A549 (cell line): Measurements from ENCODE around the gene CRYGA. TPM values are rescaled to one million over a fixed set of nuclear protein-coding genes. Genes with fewer than 3 reads are reported as not detected.

Experiments used
- ATAC-seq, 2 experiments: fragments of 200-7000 bp in 1 of 2; fragments of >200 bp in 1 of 2; cut with Nextera tagmentation in 1 of 2; cut with Tn5 transposase in 1 of 2; 3 replicates each; pipeline versions ENCODE4 v1.8.0 to v1.9.1; 2018 to 2020; ENCODE audit warnings: mild to moderate bottlenecking in 1 of 2, moderate library complexity in 1 of 2
- CTCF ChIA-PET: fragments of 300-600 bp; sonication (Branson Sonifier 250); formaldehyde crosslinking; extraction: SDS; loops from one replicate; lab custom pipeline; 2021; ENCODE audit warnings: antibody characterized with exemption, inconsistent platforms; lab: Yijun Ruan, JAX
- POLR2A ChIA-PET: fragments of 350-600 bp; formaldehyde crosslinking; extraction: SDS; loops from one replicate; lab custom pipeline; 2021; ENCODE audit warnings: antibody characterized with exemption, inconsistent platforms; lab: Yijun Ruan, JAX
- DNase-seq, 2 experiments: peaks; one replicate each; pipeline versions ENCODE4 v3.0.0 to v3.0.0-alpha.2; 2011 to 2016; ENCODE audit warnings: low read depth in 1 of 2, low spot score in 1 of 2
- FAIRE-seq: peaks from 2 replicates; lab custom pipeline; 2011; peaks lifted over from hg19 to GRCh38; lab: Jason Lieb, UNC
- H3K27ac ChIP-seq, 2 experiments: fragments of >200 bp; sonication (Bioruptor Twin); formaldehyde crosslinking; 3 replicates each; pipeline ENCODE4 v1.5.1; 2016 to 2017
- H3K4me1 ChIP-seq: fragments of >200 bp; sonication (Bioruptor Twin); formaldehyde crosslinking; 3 replicates; pipeline ENCODE4 v1.6.1; 2016
- H3K4me2 ChIP-seq: fragments of >200 bp; sonication (Bioruptor Twin); formaldehyde crosslinking; 3 replicates; pipeline ENCODE4 v1.6.1; 2016
- H3K4me3 ChIP-seq: fragments of >200 bp; sonication (Bioruptor Twin); formaldehyde crosslinking; 3 replicates; pipeline ENCODE4 v1.5.1; 2016
- H3K9me3 ChIP-seq: fragments of >200 bp; sonication (Bioruptor Twin); formaldehyde crosslinking; 3 replicates; pipeline ENCODE4 v1.6.1; 2016
- BHLHE40 ChIP-seq: IDR thresholded peaks from 2 replicates; pipeline ENCODE4 v1.6.1; 2012; ENCODE audit warnings: low read depth, low read length, inconsistent platforms
- CBX2 ChIP-seq: fragments of 200-600 bp; sonication (generic); IDR thresholded peaks from 2 replicates; pipeline ENCODE4 v1.6.1; 2016; ENCODE audit warnings: low read depth, mild to moderate bottlenecking, borderline replicate concordance
- CHD2 ChIP-seq: fragments of 150-350 bp; IDR thresholded peaks from 2 replicates; pipeline ENCODE4 v1.6.1; 2014; ENCODE audit warnings: low read length; ENCODE audit not compliant: partially characterized antibody
- EP300 ChIP-seq, 2 experiments: fragments of >200 bp; sonication (Bioruptor Twin); formaldehyde crosslinking; IDR thresholded peaks; 2 replicates in 1 of 2; 3 replicates in 1 of 2; pipeline ENCODE4 v1.6.1; 2016 to 2017
- FOSL2 ChIP-seq, 2 experiments: fragments of 450-650 bp in 1 of 2; fragments of >200 bp in 1 of 2; sonication (Bioruptor Twin) in 1 of 2; formaldehyde crosslinking; IDR thresholded peaks; 2 replicates each; pipeline versions ENCODE4 v1.5.0 to v1.6.1; 2016 to 2020; ENCODE audit warnings: mild to moderate bottlenecking in 1 of 2, moderate library complexity in 1 of 2
- HDAC2 ChIP-seq: fragments of 200-600 bp; sonication (generic); IDR thresholded peaks from 2 replicates; pipeline ENCODE4 v1.6.1; 2016
- HEYL ChIP-seq: fragments of 250-450 bp; sonication (Bioruptor Pico); IDR thresholded peaks from 2 replicates; pipeline ENCODE4 v1.8.0; 2021; ENCODE audit warnings: mild to moderate bottlenecking, moderate library complexity
- HMGXB4 ChIP-seq: fragments of 250-450 bp; sonication (Bioruptor Pico); IDR thresholded peaks from 2 replicates; pipeline ENCODE4 v1.5.0; 2021; ENCODE audit warnings: mild to moderate bottlenecking, moderate library complexity, borderline replicate concordance
- KDM5A ChIP-seq: fragments of 200-600 bp; sonication (generic); IDR thresholded peaks from 2 replicates; pipeline ENCODE4 v1.6.1; 2016; ENCODE audit warnings: antibody characterized with exemption, mild to moderate bottlenecking
- MAX ChIP-seq: IDR thresholded peaks from 2 replicates; pipeline ENCODE4 v1.6.1; 2012
- MAZ ChIP-seq: fragments of 150-350 bp; IDR thresholded peaks from 2 replicates; pipeline ENCODE4 v1.6.1; 2014; ENCODE audit warnings: antibody characterized with exemption, low read depth, low read length, borderline replicate concordance
- PHF8 ChIP-seq: fragments of 200-600 bp; sonication (generic); IDR thresholded peaks from 2 replicates; pipeline ENCODE4 v1.6.1; 2016; ENCODE audit warnings: low read depth, mild to moderate bottlenecking, antibody characterized with exemption, moderate library complexity, borderline replicate concordance
- RCOR1 ChIP-seq: fragments of 150-350 bp; IDR thresholded peaks from 2 replicates; pipeline ENCODE4 v1.6.1; 2014; ENCODE audit warnings: antibody characterized with exemption, low read length, low read depth
- RFX5 ChIP-seq: fragments of 450-650 bp; IDR thresholded peaks from 2 replicates; pipeline ENCODE4 v1.7.1; 2014; ENCODE audit warnings: antibody characterized with exemption, mild to moderate bottlenecking, moderate library complexity
- SREBF2 ChIP-seq: fragments of 450-650 bp; IDR thresholded peaks from 2 replicates; pipeline ENCODE4 v1.6.1; 2014; ENCODE audit warnings: mild to moderate bottlenecking, moderate library complexity
- TFCP2L1 ChIP-seq: fragments of 250-450 bp; sonication (Bioruptor Pico); IDR thresholded peaks from 2 replicates; pipeline ENCODE4 v1.5.0; 2021; ENCODE audit warnings: mild to moderate bottlenecking
- TP53 ChIP-seq: fragments of 250-450 bp; sonication (Bioruptor Pico); IDR thresholded peaks from 2 replicates; pipeline ENCODE4 v1.5.0; 2021; ENCODE audit warnings: mild to moderate bottlenecking, moderate library complexity
- ZSCAN20 ChIP-seq: fragments of 250-450 bp; sonication (Bioruptor Pico); IDR thresholded peaks from 2 replicates; pipeline ENCODE4 v1.8.0; 2022; ENCODE audit warnings: mild to moderate bottlenecking, moderate library complexity
- WGBS: methylation state at CpG from one replicate; pipeline ENCODE4 v1.1.6; 2017; ENCODE audit errors: missing lambda C conversion rate; 5-methylcytosine and 5-hydroxymethylcytosine counted together
- polyA plus RNA-seq, 4 experiments: library from polyadenylated mRNA; depleted of rRNA in 3 of 4; stranded (reverse); fragments of >200 nt; fragmentation: RNase III in 1 of 4; extraction: RNeasy Plus Mini Kit Qiagen cat#74134 plus additional on column Dnase treatment in 1 of 4; gene quantifications; 2 replicates in 3 of 4; 3 replicates in 1 of 4; pipeline ENCODE4 v1.2.3, GENCODE V29; 2011 to 2017
- TF ChIP-seq, protein P1 (sequence below): fragments of 250-450 bp; sonication (Bioruptor Pico); IDR thresholded peaks from 2 replicates; pipeline ENCODE4 v1.5.0; 2020; ENCODE audit warnings: low read depth, mild to moderate bottlenecking, moderate library complexity
- TF ChIP-seq, protein P2 (sequence below): fragments of 450-650 bp; IDR thresholded peaks from 2 replicates; pipeline ENCODE4 v1.6.1; 2014; ENCODE audit warnings: antibody characterized with exemption
- TF ChIP-seq, protein P3 (sequence below): fragments of >200 bp; sonication (Bioruptor Twin); formaldehyde crosslinking; IDR thresholded peaks from 3 replicates; pipeline ENCODE4 v1.5.1; 2016

The CRYGA gene
- polyA plus RNA-seq, 2 of the 4 experiments (the other 2 are of a cell fraction) = not detected

DNA sequence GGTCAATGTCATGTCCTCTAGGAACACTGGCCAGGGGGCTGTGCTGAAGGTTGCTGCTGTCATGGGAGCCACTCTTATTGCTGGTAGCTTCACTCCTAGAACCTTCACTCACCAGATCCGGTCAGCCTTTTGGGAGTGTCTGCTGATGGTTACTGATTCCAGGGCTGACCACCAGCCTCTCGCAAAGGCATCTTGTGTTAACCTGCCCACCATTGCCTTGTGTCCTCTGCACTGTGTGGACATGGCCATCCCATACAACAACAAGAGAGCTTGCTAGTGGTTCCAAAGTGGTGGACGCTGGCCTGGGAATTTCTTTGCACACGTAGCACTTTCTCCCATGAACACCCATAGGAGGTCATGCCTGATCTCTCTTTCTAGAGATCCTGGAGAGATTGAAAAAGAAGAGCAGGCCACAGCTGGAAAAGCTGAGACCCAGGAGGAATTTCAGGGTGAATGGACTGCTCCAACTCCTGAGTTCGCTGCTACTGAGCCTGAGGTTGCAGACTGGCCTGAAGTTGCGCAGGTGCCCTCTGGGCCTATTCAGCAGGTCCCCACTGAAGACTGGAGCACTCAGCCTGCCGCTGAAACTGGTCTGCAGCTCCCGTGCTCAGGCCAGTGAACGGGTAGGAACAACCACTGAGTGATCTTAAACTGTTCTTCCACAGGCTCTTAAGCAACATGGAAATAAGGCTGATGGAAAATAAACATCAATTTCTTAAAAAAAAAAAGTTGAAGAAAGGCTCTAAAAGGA lies 45.1 kb upstream of the CRYGA start:
- no peak overlapping the region for H3K4me3 ChIP-seq
- FAIRE-seq = no peak
- no peak overlapping the region for H3K4me2 ChIP-seq
- H3K27ac ChIP-seq = no peak overlapping the region
- 69% methylated on average over 9 of the region's 9 CpGs for WGBS
- no peaks in the 10 kb centered on the region for H3K9me3 ChIP-seq
- ATAC-seq = 0 out of 6 replicates have a peak, but pooled peaks of 1 of the 2 experiments have one; percentile 24
- DNase-seq = no peak
- ChIA-PET POLR2A (no interaction called here), CTCF (interaction anchor here (0.6 to 1.3 kb wide), 2 partner anchors 33 to 689 kb away, joined by 3 to 4 read pairs; no protein-coding TSS in a partner anchor)
- TF ChIP-seq HEYL (CRISPR knock-in tag) = no peak
- TF ChIP-seq MAX = no peak
- no peak for TF ChIP-seq PHF8
- TF ChIP-seq TFCP2L1 (CRISPR knock-in tag) = no peak
- no peak for TF ChIP-seq ZSCAN20 (CRISPR knock-in tag)
- no peak for TF ChIP-seq SREBF2
- no peaks in the 10 kb centered on the region for H3K4me1 ChIP-seq

DNA sequence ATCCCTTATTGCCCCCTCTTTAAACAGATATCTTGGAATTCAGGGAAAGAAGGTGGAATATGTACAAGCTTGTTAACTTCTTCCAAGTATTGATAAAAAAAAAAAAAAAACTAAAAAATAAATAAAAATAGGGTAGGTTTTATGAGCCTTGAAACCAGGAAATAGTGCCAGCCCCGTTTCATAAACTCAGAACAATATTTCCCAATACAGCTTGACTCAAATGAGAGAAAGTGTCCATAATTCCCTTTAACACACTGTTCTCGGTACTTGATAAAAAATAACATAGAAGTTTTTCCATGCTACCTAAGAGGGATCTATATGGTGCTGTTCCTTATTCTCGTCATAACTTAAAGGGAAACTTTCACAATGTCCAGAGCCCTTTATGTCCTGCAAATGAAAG lies 44.4 kb upstream of the CRYGA start:
- 65% methylated on average over 3 of the region's 3 CpGs for WGBS
- ChIA-PET CTCF (interaction anchor here (0.6 kb wide), 1 partner anchor 688 kb away, joined by 3 read pairs; no protein-coding TSS in a partner anchor), POLR2A (no interaction called here)
- no peak for DNase-seq
- Histone ChIP-seq H3K4me2 (no peak overlapping the region), H3K27ac (no peak overlapping the region), H3K4me3 (no peak overlapping the region), H3K4me1 (no peaks in the 10 kb centered on the region), H3K9me3 (no peaks in the 10 kb centered on the region)
- FAIRE-seq = no peak
- ATAC-seq = no peak
- TF ChIP-seq BHLHE40 (no peak), EP300 (IDR thresholded peaks at IDR 0.05) (no peak), ZSCAN20 (CRISPR knock-in tag) (no peak)

- WGBS = 71% methylated on average over 5 of the region's 5 CpGs
- FAIRE-seq = no peak
- Histone ChIP-seq H3K27ac (no peak overlapping the region), H3K4me1 (no peaks in the 10 kb centered on the region), H3K9me3 (no peaks in the 10 kb centered on the region), H3K4me2 (no peak overlapping the region), H3K4me3 (no peak overlapping the region)
- no peak for TF ChIP-seq HDAC2
- no peak for TF ChIP-seq HEYL (CRISPR knock-in tag)
- no peak for TF ChIP-seq RFX5
- TF ChIP-seq FOSL2 (IDR thresholded peaks at IDR 0.05) = no peak
- TF ChIP-seq FOSL2 (CRISPR knock-in tag; IDR thresholded peaks at IDR 0.05) = no peak
- no peak for TF ChIP-seq PHF8
- TF ChIP-seq KDM5A = no peak
- TF ChIP-seq CHD2 = no peak
- no peak for TF ChIP-seq CBX2
- TF ChIP-seq, protein P1, sequence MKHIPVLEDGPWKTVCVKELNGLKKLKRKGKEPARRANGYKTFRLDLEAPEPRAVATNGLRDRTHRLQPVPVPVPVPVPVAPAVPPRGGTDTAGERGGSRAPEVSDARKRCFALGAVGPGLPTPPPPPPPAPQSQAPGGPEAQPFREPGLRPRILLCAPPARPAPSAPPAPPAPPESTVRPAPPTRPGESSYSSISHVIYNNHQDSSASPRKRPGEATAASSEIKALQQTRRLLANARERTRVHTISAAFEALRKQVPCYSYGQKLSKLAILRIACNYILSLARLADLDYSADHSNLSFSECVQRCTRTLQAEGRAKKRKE (CRISPR knock-in tag) = no peak
- TF ChIP-seq TP53 (CRISPR knock-in tag) = no peak
- POLR2A ChIA-PET = no interaction called here
- ATAC-seq = no peak
- CTCF ChIA-PET = interaction anchor here (0.6 to 0.8 kb wide), 2 partner anchors 391 to 459 kb away, joined by 3 read pairs; no protein-coding TSS in a partner anchor
- no peak for DNase-seq
Measured at GRCh38 chr2:208204166-208204565, 40.8 kb upstream of the CRYGA start.

GRCh38 chr2:208195531-208195930 lies 32.1 kb upstream of the CRYGA start:
- FAIRE-seq (no peak), DNase-seq (no peak), ATAC-seq (no peak)
- TF ChIP-seq CBX2 (no peak), HMGXB4 (CRISPR knock-in tag) (no peak), HEYL (CRISPR knock-in tag) (no peak), RCOR1 (no peak), MAZ (no peak)
- TF ChIP-seq, protein P2, sequence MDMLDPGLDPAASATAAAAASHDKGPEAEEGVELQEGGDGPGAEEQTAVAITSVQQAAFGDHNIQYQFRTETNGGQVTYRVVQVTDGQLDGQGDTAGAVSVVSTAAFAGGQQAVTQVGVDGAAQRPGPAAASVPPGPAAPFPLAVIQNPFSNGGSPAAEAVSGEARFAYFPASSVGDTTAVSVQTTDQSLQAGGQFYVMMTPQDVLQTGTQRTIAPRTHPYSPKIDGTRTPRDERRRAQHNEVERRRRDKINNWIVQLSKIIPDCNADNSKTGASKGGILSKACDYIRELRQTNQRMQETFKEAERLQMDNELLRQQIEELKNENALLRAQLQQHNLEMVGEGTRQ = no peak
- TF ChIP-seq, protein P3, sequence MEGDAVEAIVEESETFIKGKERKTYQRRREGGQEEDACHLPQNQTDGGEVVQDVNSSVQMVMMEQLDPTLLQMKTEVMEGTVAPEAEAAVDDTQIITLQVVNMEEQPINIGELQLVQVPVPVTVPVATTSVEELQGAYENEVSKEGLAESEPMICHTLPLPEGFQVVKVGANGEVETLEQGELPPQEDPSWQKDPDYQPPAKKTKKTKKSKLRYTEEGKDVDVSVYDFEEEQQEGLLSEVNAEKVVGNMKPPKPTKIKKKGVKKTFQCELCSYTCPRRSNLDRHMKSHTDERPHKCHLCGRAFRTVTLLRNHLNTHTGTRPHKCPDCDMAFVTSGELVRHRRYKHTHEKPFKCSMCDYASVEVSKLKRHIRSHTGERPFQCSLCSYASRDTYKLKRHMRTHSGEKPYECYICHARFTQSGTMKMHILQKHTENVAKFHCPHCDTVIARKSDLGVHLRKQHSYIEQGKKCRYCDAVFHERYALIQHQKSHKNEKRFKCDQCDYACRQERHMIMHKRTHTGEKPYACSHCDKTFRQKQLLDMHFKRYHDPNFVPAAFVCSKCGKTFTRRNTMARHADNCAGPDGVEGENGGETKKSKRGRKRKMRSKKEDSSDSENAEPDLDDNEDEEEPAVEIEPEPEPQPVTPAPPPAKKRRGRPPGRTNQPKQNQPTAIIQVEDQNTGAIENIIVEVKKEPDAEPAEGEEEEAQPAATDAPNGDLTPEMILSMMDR = no peak
- Histone ChIP-seq H3K4me2 (no peak overlapping the region), H3K4me3 (no peak overlapping the region), H3K27ac (no peak overlapping the region), H3K4me1 (no peaks in the 10 kb centered on the region), H3K9me3 (no peaks in the 10 kb centered on the region)
- 66% methylated on average over 3 of the region's 3 CpGs for WGBS
- ChIA-PET CTCF (no interaction called here), POLR2A (no interaction called here)
